Sigmoid colon (tissue), 7 donors: Measurements from ENCODE around the gene RFC5. TPM values are rescaled to one million over a fixed set of nuclear protein-coding genes. Genes with fewer than 3 reads are reported as not detected.
"Not testable (repeated sequence)": the region's sequence is repeated elsewhere in the genome, so short reads cannot be mapped to it uniquely, and the experiment has no call there.

Experiments used
- DNase-seq: peaks from one replicate; pipeline ENCODE4 v3.0.0-alpha.2; 2019
- H3K27ac ChIP-seq, 4 donors: fragments of 200-600 bp; sonication (generic); one replicate each; pipeline ENCODE4 v1.5.1; 2016 to 2019; ENCODE audit warnings: mild to moderate bottlenecking in 1 of 4
- H3K27me3 ChIP-seq, 3 donors: fragments of 200-600 bp; sonication (generic); one replicate each; pipeline ENCODE4 v1.5.1; 2019; ENCODE audit warnings: mild to moderate bottlenecking in 1 of 3
- H3K36me3 ChIP-seq, 4 donors: fragments of 200-600 bp; sonication (generic); one replicate each; pipeline ENCODE4 v1.5.1; 2016 to 2019
- H3K4me1 ChIP-seq, 4 donors: fragments of 200-600 bp; sonication (generic); one replicate each; pipeline ENCODE4 v1.5.1; 2017 to 2019
- H3K4me3 ChIP-seq, 4 donors: fragments of 200-600 bp; sonication (generic); one replicate each; pipeline ENCODE4 v1.5.1; 2017 to 2019; ENCODE audit warnings: mild to moderate bottlenecking in 2 of 4, moderate library complexity in 1 of 4
- H3K9me3 ChIP-seq, 4 donors: fragments of 200-600 bp in 3 of 4; sonication (generic) in 3 of 4; one replicate each; pipeline versions ENCODE4 v1.5.1 to v1.6.1; 2013 to 2019
- CTCF ChIP-seq, 4 experiments: fragments of 450-650 bp in 3 of 4; fragments of 200-600 bp in 1 of 4; IDR thresholded peaks; one replicate each; pipeline ENCODE4 v1.5.1; 2016 to 2019; ENCODE audit warnings: antibody characterized with exemption in 4 of 4, mild to moderate bottlenecking in 3 of 4, moderate library complexity in 2 of 4
- EP300 ChIP-seq, 4 donors: sonication (generic); formaldehyde crosslinking; IDR thresholded peaks; one replicate each; pipeline ENCODE4 v1.6.1; 2017; ENCODE audit warnings: antibody characterized with exemption in 4 of 4
- POLR2A ChIP-seq, 2 donors: fragments of 450-650 bp; IDR thresholded peaks; one replicate each; pipeline ENCODE4 v1.6.1; 2016; ENCODE audit warnings: antibody characterized with exemption in 2 of 2, mild to moderate bottlenecking in 2 of 2, moderate library complexity in 2 of 2
- POLR2AphosphoS5 ChIP-seq, 4 donors: sonication (generic); formaldehyde crosslinking; IDR thresholded peaks; one replicate each; pipeline ENCODE4 v1.6.1; 2017; ENCODE audit warnings: antibody characterized with exemption in 4 of 4
- WGBS, 2 donors: extraction: QIAGEN DNeasy Blood & Tissue Kit; methylation state at CpG; one replicate each; pipeline ENCODE4 v1.1.7; 2013; 5-methylcytosine and 5-hydroxymethylcytosine counted together
- intact Hi-C: fragments of 100-400 bp; cut with DNase I; formaldehyde crosslinking; loops from one replicate; pipeline ENCODE4 v1.15.1; 2023
- polyA plus RNA-seq, 3 donors: library from polyadenylated mRNA; stranded (reverse); fragments of 200-250 nt; gene quantifications; one replicate each; pipeline ENCODE4 v1.2.3, GENCODE V29; 2013
- small RNA-seq, 3 donors: library from RNA; depleted of rRNA; stranded (forward); fragments of <200 nt; gene quantifications; one replicate each; pipeline ENCODE3, GENCODE V24; 2016
- total RNA-seq, 4 donors: library from RNA; depleted of rRNA; stranded (reverse); fragments of >200 nt; gene quantifications; one replicate each; pipeline ENCODE4 v1.1.0, GENCODE V29; 2016
- donor health status: healthy with polysubstance abuse.
- donor health status: Bipolar disorder and iron deficiency.
- donor health status: healthy.

Gene RFC5
- total and polyA plus RNA-seq, 7 donors = 6.9 to 15.1 (median 10.7) TPM

GRCh38 chr12:118068445-118068844 is 51.9 kb downstream of the RFC5 start:
- DNase-seq = no peak
- Histone ChIP-seq H3K4me3 (no peak overlapping the region), H3K27ac (no peak overlapping the region), H3K4me1 (peaks cover 0 to 11% (median under 1%) of the 10 kb centered on the region in 4 donors), H3K9me3 (no peaks in the 10 kb centered on the region), H3K36me3 (peaks cover 0 to 5% (median 0%) of the 10 kb centered on the region in 4 donors), H3K27me3 (no peaks in the 10 kb centered on the region)
- no peak for TF ChIP-seq CTCF (IDR thresholded peaks at IDR 0.05)
- no peak for TF ChIP-seq POLR2A (IDR thresholded peaks at IDR 0.05)
- no peak for TF ChIP-seq EP300 (IDR thresholded peaks at IDR 0.05)
- no peak for TF ChIP-seq POLR2AphosphoS5 (IDR thresholded peaks at IDR 0.05)
- WGBS, 2 donors = 80 to 84% methylated on average over 2 of the region's 2 CpGs
- intact Hi-C loops = loop anchor here (10.0 kb wide), 1 partner anchor 466 kb away; no protein-coding TSS in a partner anchor

GRCh38 chr12:118070650-118071049 is 54.1 kb downstream of the RFC5 start:
- TF ChIP-seq CTCF (IDR thresholded peaks at IDR 0.05) (no peak), POLR2AphosphoS5 (IDR thresholded peaks at IDR 0.05) (no peak), POLR2A (IDR thresholded peaks at IDR 0.05) (no peak), EP300 (IDR thresholded peaks at IDR 0.05) (no peak)
- WGBS, 2 donors = 95 to 96% methylated on average over 3 of the region's 3 CpGs
- Histone ChIP-seq H3K4me3 (no peak overlapping the region), H3K36me3 (peaks cover 0 to 5% (median 0%) of the 10 kb centered on the region in 4 donors), H3K4me1 (no peaks in the 10 kb centered on the region), H3K27ac (no peak overlapping the region), H3K27me3 (no peaks in the 10 kb centered on the region), H3K9me3 (no peaks in the 10 kb centered on the region)
- intact Hi-C loops = no loop called here
- no peak for DNase-seq

- no peak for TF ChIP-seq POLR2A (IDR thresholded peaks at IDR 0.05)
- TF ChIP-seq EP300 (IDR thresholded peaks at IDR 0.05) = no peak
- TF ChIP-seq CTCF (IDR thresholded peaks at IDR 0.05) = no peak
- no peak for TF ChIP-seq POLR2AphosphoS5 (IDR thresholded peaks at IDR 0.05)
- no peak overlapping the region for H3K27ac ChIP-seq
- no peaks in the 10 kb centered on the region for H3K27me3 ChIP-seq
- H3K4me3 ChIP-seq = no peak overlapping the region
- WGBS, 2 donors = 85 to 93% methylated on average over 4 of the region's 4 CpGs
- H3K4me1 ChIP-seq = no peaks in the 10 kb centered on the region
- intact Hi-C loops = no loop called here
- H3K36me3 ChIP-seq = peaks cover 0 to 24% (median 0%) of the 10 kb centered on the region in 4 donors
- no peaks in the 10 kb centered on the region for H3K9me3 ChIP-seq
- DNase-seq = no peak
These were observed 57.3 kb downstream of the RFC5 start for GRCh38 chr12:118073768-118074167.

- H3K27ac ChIP-seq, H3K4me3 ChIP-seq, DNase-seq, H3K27me3 ChIP-seq, intact Hi-C loops, H3K4me1 ChIP-seq, H3K9me3 ChIP-seq: not testable (repeated sequence)
- peaks cover 0 to 53% (median 0%) of the 10 kb centered on the region in 4 donors for H3K36me3 ChIP-seq
- WGBS, 2 donors = 93 to 96% methylated on average over 9 of the region's 9 CpGs
These were observed 65.0 kb downstream of the RFC5 start for GRCh38 chr12:118081521-118081920.

Small RNA genes within 50 kb of the gene (small RNA-seq; reads per million reads assigned to genes)
- 0 reads per million in 3 donors for gene AC131159.1

Other genes with a start within 250 kb of the RFC5 start
- gene KSR2, start 47.7 kb upstream of the RFC5 start, total RNA-seq = 1 to 10 TPM in 1 of 4 donors, under 1 TPM in 3; under 0.01 to 1.1 (median 0.38) TPM
- gene KSR2, start 47.7 kb upstream of the RFC5 start, polyA plus RNA-seq = under 1 TPM; under 0.01 to 0.58 (median 0.46) TPM
- 10 to 100 TPM; 50.2 to 64.0 (median 55.6) TPM for gene WSB2, start 44.5 kb downstream of the RFC5 start, total RNA-seq
- gene WSB2, start 44.5 kb downstream of the RFC5 start, polyA plus RNA-seq = 100 to 1,000 TPM in 2 of 3 donors, 10 to 100 TPM in 1; 58.9 to 160 (median 105) TPM
- gene VSIG10, start 87.3 kb downstream of the RFC5 start, total RNA-seq = 10 to 100 TPM; 22.2 to 31.1 (median 23.5) TPM
- gene VSIG10, start 87.3 kb downstream of the RFC5 start, polyA plus RNA-seq = 10 to 100 TPM; 28.5 to 59.9 (median 34.2) TPM
- 100 to 1,000 TPM; 202 to 339 (median 292) TPM for gene PEBP1, start 119.4 kb downstream of the RFC5 start, total RNA-seq
- gene PEBP1, start 119.4 kb downstream of the RFC5 start, polyA plus RNA-seq = 100 to 1,000 TPM; 215 to 358 (median 242) TPM